A549 (cell line): ENCODE results near the gene ABHD12. TPM values are rescaled to one million over a fixed set of nuclear protein-coding genes. Genes with fewer than 3 reads are reported as not detected.

Source experiments
- ATAC-seq, 2 experiments: fragments of 200-7000 bp in 1 of 2; fragments of >200 bp in 1 of 2; cut with Nextera tagmentation in 1 of 2; cut with Tn5 transposase in 1 of 2; 3 replicates each; pipeline versions ENCODE4 v1.8.0 to v1.9.1; 2018 to 2020; ENCODE audit warnings: mild to moderate bottlenecking in 1 of 2, moderate library complexity in 1 of 2
- CTCF ChIA-PET: fragments of 300-600 bp; sonication (Branson Sonifier 250); formaldehyde crosslinking; extraction: SDS; loops from one replicate; lab custom pipeline; 2021; ENCODE audit warnings: antibody characterized with exemption, inconsistent platforms; lab: Yijun Ruan, JAX
- POLR2A ChIA-PET: fragments of 350-600 bp; formaldehyde crosslinking; extraction: SDS; loops from one replicate; lab custom pipeline; 2021; ENCODE audit warnings: antibody characterized with exemption, inconsistent platforms; lab: Yijun Ruan, JAX
- DNase-seq, 2 experiments: peaks; one replicate each; pipeline versions ENCODE4 v3.0.0 to v3.0.0-alpha.2; 2011 to 2016; ENCODE audit warnings: low read depth in 1 of 2, low spot score in 1 of 2
- FAIRE-seq: peaks from 2 replicates; lab custom pipeline; 2011; peaks lifted over from hg19 to GRCh38; lab: Jason Lieb, UNC
- H3K27ac ChIP-seq, 2 experiments: fragments of >200 bp; sonication (Bioruptor Twin); formaldehyde crosslinking; 3 replicates each; pipeline ENCODE4 v1.5.1; 2016 to 2017
- H3K4me1 ChIP-seq: fragments of >200 bp; sonication (Bioruptor Twin); formaldehyde crosslinking; 3 replicates; pipeline ENCODE4 v1.6.1; 2016
- H3K4me2 ChIP-seq: fragments of >200 bp; sonication (Bioruptor Twin); formaldehyde crosslinking; 3 replicates; pipeline ENCODE4 v1.6.1; 2016
- H3K4me3 ChIP-seq: fragments of >200 bp; sonication (Bioruptor Twin); formaldehyde crosslinking; 3 replicates; pipeline ENCODE4 v1.5.1; 2016
- H3K9me3 ChIP-seq: fragments of >200 bp; sonication (Bioruptor Twin); formaldehyde crosslinking; 3 replicates; pipeline ENCODE4 v1.6.1; 2016
- CHD4 ChIP-seq: fragments of 200-600 bp; sonication (generic); IDR thresholded peaks from 2 replicates; pipeline ENCODE4 v1.6.1; 2016; ENCODE audit warnings: antibody characterized with exemption, mild to moderate bottlenecking, borderline replicate concordance
- EHF ChIP-seq: fragments of 250-450 bp; sonication (Bioruptor Pico); IDR thresholded peaks from 2 replicates; pipeline ENCODE4 v1.5.0; 2020; ENCODE audit warnings: mild to moderate bottlenecking
- GATA3 ChIP-seq: IDR thresholded peaks from 2 replicates; pipeline ENCODE4 v1.6.1; 2012; ENCODE audit warnings: borderline replicate concordance
- HEYL ChIP-seq: fragments of 250-450 bp; sonication (Bioruptor Pico); IDR thresholded peaks from 2 replicates; pipeline ENCODE4 v1.8.0; 2021; ENCODE audit warnings: mild to moderate bottlenecking, moderate library complexity
- HOXB13 ChIP-seq: fragments of 250-450 bp; sonication (Bioruptor Pico); IDR thresholded peaks from 2 replicates; pipeline ENCODE4 v1.5.0; 2020; ENCODE audit warnings: low read depth, mild to moderate bottlenecking, moderate library complexity
- HOXB5 ChIP-seq: fragments of 250-450 bp; sonication (Bioruptor Pico); IDR thresholded peaks from 2 replicates; pipeline ENCODE4 v1.5.0; 2020; ENCODE audit warnings: mild to moderate bottlenecking, moderate library complexity
- JUN ChIP-seq, 2 experiments: fragments of >200 bp; sonication (Bioruptor Twin); formaldehyde crosslinking; IDR thresholded peaks; 2 replicates in 1 of 2; 3 replicates in 1 of 2; pipeline ENCODE4 v1.6.1; 2016 to 2017
- JUNB ChIP-seq: fragments of >200 bp; sonication (Bioruptor Twin); formaldehyde crosslinking; IDR thresholded peaks from 2 replicates; pipeline ENCODE4 v1.6.1; 2016
- MAFK ChIP-seq: fragments of 450-650 bp; IDR thresholded peaks from 2 replicates; pipeline ENCODE4 v1.6.1; 2014; ENCODE audit not compliant: partially characterized antibody
- MYC ChIP-seq: IDR thresholded peaks from 2 replicates; pipeline ENCODE4 v1.6.1; 2012; ENCODE audit warnings: mild to moderate bottlenecking, inconsistent platforms, low read length, improper control_type of control experiment, borderline replicate concordance
- NFE2L2 ChIP-seq: fragments of 150-350 bp; conservative IDR thresholded peaks from 2 replicates; pipeline ENCODE4 v1.6.1; 2014; ENCODE audit warnings: low read length
- NR3C1 ChIP-seq: fragments of >200 bp; sonication (Bioruptor Twin); formaldehyde crosslinking; IDR thresholded peaks from 3 replicates; pipeline ENCODE4 v1.6.1; 2017
- SMC3 ChIP-seq: fragments of >200 bp; sonication (Bioruptor Twin); formaldehyde crosslinking; IDR thresholded peaks from 3 replicates; pipeline ENCODE4 v1.6.1; 2018; ENCODE audit warnings: inconsistent platforms
- ZC3H11A ChIP-seq: fragments of 450-650 bp; IDR thresholded peaks from 2 replicates; pipeline ENCODE4 v1.6.1; 2014; ENCODE audit warnings: antibody characterized with exemption, mild to moderate bottlenecking
- WGBS: methylation state at CpG from one replicate; pipeline ENCODE4 v1.1.6; 2017; ENCODE audit errors: missing lambda C conversion rate; 5-methylcytosine and 5-hydroxymethylcytosine counted together
- polyA plus RNA-seq, 4 experiments: library from polyadenylated mRNA; depleted of rRNA in 3 of 4; stranded (reverse); fragments of >200 nt; fragmentation: RNase III in 1 of 4; extraction: RNeasy Plus Mini Kit Qiagen cat#74134 plus additional on column Dnase treatment in 1 of 4; gene quantifications; 2 replicates in 3 of 4; 3 replicates in 1 of 4; pipeline ENCODE4 v1.2.3, GENCODE V29; 2011 to 2017
- TF ChIP-seq, protein P1 (sequence below): IDR thresholded peaks from 2 replicates; pipeline ENCODE4 v1.6.1; 2012; ENCODE audit warnings: low read depth, borderline replicate concordance
- TF ChIP-seq, protein P2 (sequence below): fragments of 200-600 bp; sonication (generic); IDR thresholded peaks from 2 replicates; pipeline ENCODE4 v1.6.1; 2016; ENCODE audit warnings: antibody characterized with exemption, mild to moderate bottlenecking, moderate library complexity
- TF ChIP-seq, protein P3 (sequence below): fragments of 450-650 bp; IDR thresholded peaks from 2 replicates; pipeline ENCODE4 v1.6.1; 2014; ENCODE audit warnings: antibody characterized with exemption

Gene ABHD12
- polyA plus RNA-seq, 2 of the 4 experiments (the other 2 are of a cell fraction): 54.3 to 101 TPM

DNA sequence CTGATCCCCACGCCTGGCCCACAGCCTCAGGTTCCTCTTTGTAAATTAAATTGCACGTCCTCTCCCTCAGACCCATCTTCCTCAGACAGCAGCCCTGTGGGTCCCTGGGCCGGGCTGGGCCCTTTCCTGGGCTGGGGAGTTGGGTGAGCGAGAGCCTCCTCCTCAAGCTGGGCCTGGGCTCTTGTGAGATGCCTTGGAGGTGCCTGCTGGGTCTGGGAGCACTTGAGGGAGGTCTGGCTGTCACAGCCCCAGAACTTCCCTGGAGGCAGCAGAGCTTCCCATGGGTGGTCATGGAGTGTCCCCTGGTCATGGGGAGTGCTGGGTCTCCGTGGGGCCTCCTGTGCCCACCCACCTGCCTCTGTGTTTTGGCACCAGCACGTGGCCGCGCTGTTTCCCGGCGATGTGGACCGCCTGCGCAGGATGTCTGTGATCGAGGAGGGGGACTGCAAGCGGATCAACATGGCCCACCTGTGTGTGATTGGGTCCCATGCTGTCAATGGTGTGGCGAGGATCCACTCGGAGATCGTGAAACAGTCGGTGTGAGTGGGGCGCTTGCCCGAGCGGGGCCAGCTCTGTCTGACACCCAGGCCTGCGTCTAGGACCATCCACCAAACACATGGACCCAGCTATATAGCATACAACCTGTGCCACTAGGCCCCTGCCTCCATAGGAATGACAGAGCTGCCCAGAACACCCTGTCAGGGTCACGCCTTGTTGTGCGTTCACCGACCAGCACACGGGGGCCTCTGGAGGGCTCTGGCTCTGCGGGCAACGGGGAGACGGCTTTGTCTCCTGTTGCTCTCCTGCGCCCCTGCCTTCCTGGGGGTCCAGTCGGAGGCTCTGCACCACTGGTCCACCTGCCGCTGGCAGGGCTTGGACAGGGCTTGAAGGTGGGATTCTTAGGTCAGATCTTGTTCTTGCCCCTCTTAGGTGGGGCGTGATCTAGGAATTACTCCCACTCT is 109.8 kb downstream of the ABHD12 start:
- ATAC-seq: 0 out of 6 replicates have a peak, but pooled peaks of 1 of the 2 experiments have one; percentile 3
- no peak for FAIRE-seq
- ChIA-PET POLR2A (no interaction called here), CTCF (interaction anchor here (0.6 to 8.6 kb wide), 5 partner anchors 14 to 215 kb away, joined by 3 to 42 read pairs (median 3); no protein-coding TSS in a partner anchor)
- Histone ChIP-seq H3K9me3 (no peaks in the 10 kb centered on the region), H3K27ac (no peak overlapping the region; a peak in 1 of 6 replicates), H3K4me2 (no peak overlapping the region), H3K4me3 (no peak overlapping the region), H3K4me1 (no peaks in the 10 kb centered on the region; the same call in 2 of the 3 replicates)
- TF ChIP-seq HEYL (CRISPR knock-in tag) (no peak), SMC3 (no peak), CHD4 (no peak), HOXB5 (CRISPR knock-in tag) (no peak), NR3C1 (no peak), GATA3 (no peak)
- TF ChIP-seq, protein P1, sequence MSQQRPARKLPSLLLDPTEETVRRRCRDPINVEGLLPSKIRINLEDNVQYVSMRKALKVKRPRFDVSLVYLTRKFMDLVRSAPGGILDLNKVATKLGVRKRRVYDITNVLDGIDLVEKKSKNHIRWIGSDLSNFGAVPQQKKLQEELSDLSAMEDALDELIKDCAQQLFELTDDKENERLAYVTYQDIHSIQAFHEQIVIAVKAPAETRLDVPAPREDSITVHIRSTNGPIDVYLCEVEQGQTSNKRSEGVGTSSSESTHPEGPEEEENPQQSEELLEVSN: no peak; the same call in 1 of the 2 replicates
- TF ChIP-seq, protein P2, sequence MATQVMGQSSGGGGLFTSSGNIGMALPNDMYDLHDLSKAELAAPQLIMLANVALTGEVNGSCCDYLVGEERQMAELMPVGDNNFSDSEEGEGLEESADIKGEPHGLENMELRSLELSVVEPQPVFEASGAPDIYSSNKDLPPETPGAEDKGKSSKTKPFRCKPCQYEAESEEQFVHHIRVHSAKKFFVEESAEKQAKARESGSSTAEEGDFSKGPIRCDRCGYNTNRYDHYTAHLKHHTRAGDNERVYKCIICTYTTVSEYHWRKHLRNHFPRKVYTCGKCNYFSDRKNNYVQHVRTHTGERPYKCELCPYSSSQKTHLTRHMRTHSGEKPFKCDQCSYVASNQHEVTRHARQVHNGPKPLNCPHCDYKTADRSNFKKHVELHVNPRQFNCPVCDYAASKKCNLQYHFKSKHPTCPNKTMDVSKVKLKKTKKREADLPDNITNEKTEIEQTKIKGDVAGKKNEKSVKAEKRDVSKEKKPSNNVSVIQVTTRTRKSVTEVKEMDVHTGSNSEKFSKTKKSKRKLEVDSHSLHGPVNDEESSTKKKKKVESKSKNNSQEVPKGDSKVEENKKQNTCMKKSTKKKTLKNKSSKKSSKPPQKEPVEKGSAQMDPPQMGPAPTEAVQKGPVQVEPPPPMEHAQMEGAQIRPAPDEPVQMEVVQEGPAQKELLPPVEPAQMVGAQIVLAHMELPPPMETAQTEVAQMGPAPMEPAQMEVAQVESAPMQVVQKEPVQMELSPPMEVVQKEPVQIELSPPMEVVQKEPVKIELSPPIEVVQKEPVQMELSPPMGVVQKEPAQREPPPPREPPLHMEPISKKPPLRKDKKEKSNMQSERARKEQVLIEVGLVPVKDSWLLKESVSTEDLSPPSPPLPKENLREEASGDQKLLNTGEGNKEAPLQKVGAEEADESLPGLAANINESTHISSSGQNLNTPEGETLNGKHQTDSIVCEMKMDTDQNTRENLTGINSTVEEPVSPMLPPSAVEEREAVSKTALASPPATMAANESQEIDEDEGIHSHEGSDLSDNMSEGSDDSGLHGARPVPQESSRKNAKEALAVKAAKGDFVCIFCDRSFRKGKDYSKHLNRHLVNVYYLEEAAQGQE: no peak
- no peak for DNase-seq
- WGBS: 97% methylated on average over 22 of the region's 33 CpGs

DNA sequence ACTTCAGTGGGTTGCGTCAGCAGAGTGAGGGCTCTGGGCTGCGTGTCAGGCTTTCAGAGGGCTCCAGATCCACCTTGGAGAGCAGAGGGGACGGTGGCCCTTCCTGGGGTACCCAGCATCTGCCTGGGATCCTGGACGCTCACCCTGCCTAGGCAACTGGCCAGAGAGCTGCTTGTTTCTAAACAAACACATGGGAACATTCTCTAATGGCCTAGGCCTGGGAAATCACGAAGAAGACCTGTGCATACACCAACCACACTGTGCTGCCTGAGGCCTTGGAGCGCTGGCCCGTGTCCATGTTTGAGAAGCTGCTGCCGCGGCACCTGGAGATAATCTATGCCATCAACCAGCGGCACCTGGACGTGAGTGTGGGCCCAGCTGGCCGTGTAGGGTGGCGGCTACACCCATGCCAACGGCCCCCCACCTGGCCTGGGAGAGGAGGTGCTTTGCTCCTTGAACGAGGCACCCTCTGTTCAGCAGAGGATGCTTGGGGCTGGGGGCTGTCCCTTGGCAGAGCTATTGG is 110.5 kb downstream of the ABHD12 start:
- no peak for FAIRE-seq
- ATAC-seq: 0 out of 6 replicates have a peak, but pooled peaks of 1 of the 2 experiments have one; percentile 3
- Histone ChIP-seq H3K27ac (no peak overlapping the region; a peak in 1 of 6 replicates), H3K4me1 (no peaks in the 10 kb centered on the region; the same call in 2 of the 3 replicates), H3K4me3 (no peak overlapping the region), H3K9me3 (no peaks in the 10 kb centered on the region), H3K4me2 (no peak overlapping the region)
- POLR2A ChIA-PET: no interaction called here
- 86% methylated on average over 15 of the region's 15 CpGs for WGBS
- no peak for DNase-seq
- TF ChIP-seq MAFK: no peak
- no peak for TF ChIP-seq HOXB5 (CRISPR knock-in tag)
- TF ChIP-seq NFE2L2: no peak
- no peak for TF ChIP-seq EHF (CRISPR knock-in tag)
- TF ChIP-seq ZC3H11A: no peak
- TF ChIP-seq, protein P2: no peak
- TF ChIP-seq MYC: no peak
- no peak for TF ChIP-seq JUNB
- TF ChIP-seq, protein P3, sequence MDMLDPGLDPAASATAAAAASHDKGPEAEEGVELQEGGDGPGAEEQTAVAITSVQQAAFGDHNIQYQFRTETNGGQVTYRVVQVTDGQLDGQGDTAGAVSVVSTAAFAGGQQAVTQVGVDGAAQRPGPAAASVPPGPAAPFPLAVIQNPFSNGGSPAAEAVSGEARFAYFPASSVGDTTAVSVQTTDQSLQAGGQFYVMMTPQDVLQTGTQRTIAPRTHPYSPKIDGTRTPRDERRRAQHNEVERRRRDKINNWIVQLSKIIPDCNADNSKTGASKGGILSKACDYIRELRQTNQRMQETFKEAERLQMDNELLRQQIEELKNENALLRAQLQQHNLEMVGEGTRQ: no peak
- TF ChIP-seq JUN (IDR thresholded peaks at IDR 0.05): no peak
- no peak for TF ChIP-seq HOXB13
- CTCF ChIA-PET: interaction anchor here (0.6 to 8.6 kb wide), 4 partner anchors 15 to 215 kb away, joined by 3 to 42 read pairs (median 3); no protein-coding TSS in a partner anchor
